ENCODE data around the gene AK3.

Gene AK3

GRCh38 chr9:4686112-4686511 is 54.9 kb downstream of the AK3 start:
- Mint-ChIP-seq H3K4me3 (no peak overlapping the region), H3K4me1 (no peaks in the 10 kb centered on the region), H3K9me3 (no peaks in the 10 kb centered on the region), H3K27me3 (ENCODE audit: low read depth) (no peaks in the 10 kb centered on the region), H3K27ac (no peak overlapping the region), H3K36me3 (ENCODE audit: low read depth) (peaks cover 45% of the 10 kb centered on the region)
- TF ChIP-seq CTCF (IDR thresholded peaks at IDR 0.05; ENCODE audit: unreplicated experiment in 3 of 3) = no peak

- no peaks in the 10 kb centered on the region for H3K4me1 Mint-ChIP-seq
- no peak overlapping the region for H3K27ac Mint-ChIP-seq
- no peak for TF ChIP-seq CTCF (IDR thresholded peaks at IDR 0.05; ENCODE audit: unreplicated experiment in 3 of 3)
- no peaks in the 10 kb centered on the region for H3K27me3 Mint-ChIP-seq (ENCODE audit: low read depth)
- peaks cover 34% of the 10 kb centered on the region for H3K36me3 Mint-ChIP-seq (ENCODE audit: low read depth)
- no peak overlapping the region for H3K4me3 Mint-ChIP-seq
- no peaks in the 10 kb centered on the region for H3K9me3 Mint-ChIP-seq
Measured at GRCh38 chr9:4684820-4685219, 56.2 kb downstream of the AK3 start.

GRCh38 chr9:4680750-4681149 is 60.3 kb downstream of the AK3 start:
- no peak for TF ChIP-seq CTCF (IDR thresholded peaks at IDR 0.05; ENCODE audit: unreplicated experiment in 3 of 3)
- no peak overlapping the region for H3K27ac Mint-ChIP-seq

GRCh38 chr9:4680173-4680525 is 60.9 kb downstream of the AK3 start:
- Mint-ChIP-seq H3K9me3 (no peaks in the 10 kb centered on the region), H3K27ac (no peak overlapping the region), H3K36me3 (ENCODE audit: low read depth) (peaks cover 9% of the 10 kb centered on the region), H3K4me3 (no peak overlapping the region), H3K4me1 (no peaks in the 10 kb centered on the region), H3K27me3 (ENCODE audit: low read depth) (no peaks in the 10 kb centered on the region)
- TF ChIP-seq CTCF (IDR thresholded peaks at IDR 0.05; ENCODE audit: unreplicated experiment in 3 of 3) = no peak

More at GRCh38 chr9:4680750-4681149, 60.3 kb downstream of the AK3 start:
- Mint-ChIP-seq H3K36me3 (ENCODE audit: low read depth) (peaks cover 15% of the 10 kb centered on the region), H3K4me1 (no peaks in the 10 kb centered on the region), H3K4me3 (no peak overlapping the region), H3K27me3 (ENCODE audit: low read depth) (no peaks in the 10 kb centered on the region), H3K9me3 (no peaks in the 10 kb centered on the region)

- TF ChIP-seq CTCF (IDR thresholded peaks at IDR 0.05; ENCODE audit: unreplicated experiment in 3 of 3) = peak; percentile 68 to 75 (median 70)
- H3K4me3 Mint-ChIP-seq = no peak within 1 kb of the TSS
- no peaks in the 10 kb centered on the region for H3K9me3 Mint-ChIP-seq
- H3K36me3 Mint-ChIP-seq (ENCODE audit: low read depth) = peaks cover 3% of the 10 kb centered on the region
- no peaks in the 10 kb centered on the region for H3K4me1 Mint-ChIP-seq
- no peak within 1 kb of the TSS for H3K27ac Mint-ChIP-seq
- H3K27me3 Mint-ChIP-seq (ENCODE audit: low read depth) = no peaks in the 10 kb centered on the region
Measured at GRCh38 chr9:4679268-4680172, 61.5 kb downstream of the AK3 start, which contains the start of gene CDC37L1. CDC37L1 (plus strand) TSS chr9:4679569; CDS start chr9:4679768, 199 bp downstream.

All from nephron (organoid).